H9 (cell line): ENCODE measurements around the gene OGDH. TPM values are rescaled to one million over a fixed set of nuclear protein-coding genes. Genes with fewer than 3 reads are reported as not detected.

Experiments
- DNase-seq: peaks from one replicate; pipeline ENCODE4 v3.0.0-alpha.2; 2017
- H2AFZ ChIP-seq: one replicate; pipeline ENCODE4 v1.6.1; 2013; ENCODE audit warnings: mild to moderate bottlenecking, low read length, control low read depth, moderate library complexity
- H2AK5ac ChIP-seq: 2 replicates; pipeline ENCODE4 v1.6.1; 2013; ENCODE audit warnings: low read length, control low read depth, mixed read lengths; ENCODE audit not compliant: insufficient read length
- H2BK120ac ChIP-seq: one replicate; pipeline ENCODE4 v1.6.1; 2013; ENCODE audit warnings: low read depth, mild to moderate bottlenecking, low read length, control low read depth, inconsistent platforms; ENCODE audit not compliant: poor library complexity, severe bottlenecking
- H2BK12ac ChIP-seq: 2 replicates; pipeline ENCODE4 v1.6.1; 2013; ENCODE audit warnings: low read length, control low read depth, mixed read lengths, low read depth; ENCODE audit not compliant: insufficient read length
- H2BK15ac ChIP-seq: 2 replicates; pipeline ENCODE4 v1.6.1; 2013; ENCODE audit warnings: low read depth, low read length, control low read depth
- H2BK20ac ChIP-seq: one replicate; pipeline ENCODE4 v1.6.1; 2013; ENCODE audit warnings: low read depth, mild to moderate bottlenecking, low read length, control low read depth, inconsistent platforms; ENCODE audit not compliant: poor library complexity, severe bottlenecking
- H2BK5ac ChIP-seq: 2 replicates; pipeline ENCODE4 v1.6.1; 2013; ENCODE audit warnings: low read length, control low read depth, mixed read lengths; ENCODE audit not compliant: insufficient read length
- H3K14ac ChIP-seq: 2 replicates; pipeline ENCODE4 v1.6.1; 2013; ENCODE audit warnings: low read length, control low read depth; ENCODE audit not compliant: insufficient read depth
- H3K18ac ChIP-seq: 2 replicates; pipeline ENCODE4 v1.6.1; 2013; ENCODE audit warnings: low read depth, mild to moderate bottlenecking, mixed read lengths, low read length, control low read depth; ENCODE audit not compliant: insufficient read length
- H3K23ac ChIP-seq: 2 replicates; pipeline ENCODE4 v1.6.1; 2013; ENCODE audit warnings: low read length, control low read depth, mixed read lengths, low read depth; ENCODE audit not compliant: insufficient read length
- H3K23me2 ChIP-seq: 2 replicates; pipeline ENCODE4 v1.6.1; 2013; ENCODE audit warnings: low read depth, mild to moderate bottlenecking, mixed read lengths, low read length, control low read depth; ENCODE audit not compliant: insufficient read length, poor library complexity, severe bottlenecking
- H3K27ac ChIP-seq: 2 replicates; pipeline ENCODE4 v1.5.1; 2013; ENCODE audit warnings: low read length, control low read depth, mixed read lengths, low read depth; ENCODE audit not compliant: insufficient read length
- H3K27me3 ChIP-seq: 2 replicates; pipeline ENCODE4 v1.6.1; 2013; ENCODE audit warnings: low read length, control low read depth, inconsistent platforms; ENCODE audit not compliant: insufficient read depth
- H3K4ac ChIP-seq: 2 replicates; pipeline ENCODE4 v1.6.1; 2013; ENCODE audit warnings: low read depth, mild to moderate bottlenecking, control low read depth, inconsistent platforms, low read length, moderate library complexity
- H3K4me1 ChIP-seq: 2 replicates; pipeline ENCODE4 v1.6.1; 2013; ENCODE audit warnings: low read length, control low read depth, inconsistent platforms; ENCODE audit not compliant: insufficient read depth
- H3K4me2 ChIP-seq: 2 replicates; pipeline ENCODE4 v1.6.1; 2013; ENCODE audit warnings: low read length, control low read depth, mixed read lengths; ENCODE audit not compliant: insufficient read length, insufficient read depth
- H3K56ac ChIP-seq: 2 replicates; pipeline ENCODE4 v1.6.1; 2013; ENCODE audit warnings: low read depth, mild to moderate bottlenecking, mixed read lengths, low read length, control low read depth; ENCODE audit not compliant: insufficient read length
- H3K79me1 ChIP-seq: 2 replicates; pipeline ENCODE4 v1.6.1; 2013; ENCODE audit warnings: low read depth, mild to moderate bottlenecking, moderate library complexity, low read length, control low read depth, inconsistent platforms; ENCODE audit not compliant: insufficient read depth, poor library complexity, severe bottlenecking
- H3K79me2 ChIP-seq: 2 replicates; pipeline ENCODE4 v1.6.1; 2013; ENCODE audit warnings: low read length, control low read depth, inconsistent platforms; ENCODE audit not compliant: insufficient read depth
- H3K9ac ChIP-seq: 2 replicates; pipeline ENCODE4 v1.6.1; 2013; ENCODE audit warnings: low read length, control low read depth, mixed read lengths; ENCODE audit not compliant: insufficient read length; ENCODE audit errors: extremely low read depth
- H3K9me3 ChIP-seq: one replicate; pipeline ENCODE4 v1.6.1; 2013; ENCODE audit warnings: low read depth, low read length, inconsistent platforms; ENCODE audit not compliant: control insufficient read depth
- H3T11ph ChIP-seq: one replicate; pipeline ENCODE4 v1.6.1; 2013; ENCODE audit warnings: mild to moderate bottlenecking, low read length, control low read depth, inconsistent platforms
- H4K20me1 ChIP-seq: one replicate; pipeline ENCODE4 v1.6.1; 2013; ENCODE audit not compliant: control insufficient read depth, insufficient read length, insufficient read depth
- H4K5ac ChIP-seq: 2 replicates; pipeline ENCODE4 v1.6.1; 2013; ENCODE audit warnings: low read depth, mild to moderate bottlenecking, mixed read lengths, low read length, control low read depth; ENCODE audit not compliant: insufficient read length
- H4K8ac ChIP-seq: replicated peaks from 2 replicates; pipeline ENCODE4 v1.6.1; 2013; ENCODE audit warnings: low read length, control low read depth, mixed read lengths, low read depth; ENCODE audit not compliant: insufficient read length
- H4K91ac ChIP-seq: 2 replicates; pipeline ENCODE4 v1.6.1; 2013; ENCODE audit warnings: low read depth, mild to moderate bottlenecking, moderate library complexity, mixed read lengths, low read length, control low read depth; ENCODE audit not compliant: insufficient read length
- H3K27ac Mint-ChIP-seq, 3 experiments: 2 replicates in 2 of 3; 3 replicates in 1 of 3; pipeline ENCODE4 v1.8.0; 2020 to 2021; ENCODE audit warnings: mixed read lengths in 3 of 3, mild to moderate bottlenecking in 1 of 3, moderate library complexity in 1 of 3
- H3K27me3 Mint-ChIP-seq: 2 replicates; pipeline ENCODE4 v1.8.0; 2021; ENCODE audit warnings: low read depth, mild to moderate bottlenecking, moderate library complexity, mixed read lengths
- H3K36me3 Mint-ChIP-seq, 3 experiments: 2 replicates in 2 of 3; 3 replicates in 1 of 3; pipeline ENCODE4 v1.8.0; 2020 to 2021; ENCODE audit warnings: low read depth in 3 of 3, mixed read lengths in 3 of 3; ENCODE audit not compliant: insufficient read depth in 1 of 3
- H3K4me1 Mint-ChIP-seq, 2 experiments: 2 replicates each; pipeline ENCODE4 v1.8.0; 2020; ENCODE audit warnings: mixed read lengths in 2 of 2
- H3K4me3 Mint-ChIP-seq, 2 experiments: 2 replicates in 1 of 2; 3 replicates in 1 of 2; pipeline ENCODE4 v1.8.0; 2020 to 2021; ENCODE audit warnings: mild to moderate bottlenecking in 2 of 2, mixed read lengths in 2 of 2, moderate library complexity in 1 of 2
- H3K9me3 Mint-ChIP-seq, 2 experiments: 2 replicates in 1 of 2; 3 replicates in 1 of 2; pipeline ENCODE4 v1.8.0; 2020; ENCODE audit warnings: mild to moderate bottlenecking in 2 of 2, mixed read lengths in 2 of 2, moderate library complexity in 1 of 2
- WGBS: extraction: QIAGEN DNeasy Blood & Tissue Kit; methylation state at CpG from one replicate; pipeline ENCODE4 v1.1.7; 2013; ENCODE audit warnings: missing lambda C conversion rate, low lambda C conversion rate, mixed read lengths; ENCODE audit not compliant: insufficient read length; ENCODE audit errors: extremely low coverage; 5-methylcytosine and 5-hydroxymethylcytosine counted together
- total RNA-seq: library from RNA; stranded (reverse); gene quantifications from 2 replicates; pipeline ENCODE4 v1.2.1, GENCODE V29; 2021
- TF ChIP-seq, protein P1 (sequence below): fragments of 200-600 bp; sonication (generic); conservative IDR thresholded peaks from 3 replicates; pipeline ENCODE4 v1.8.0; 2021; ENCODE audit warnings: antibody characterized with exemption, mild to moderate bottlenecking

Gene OGDH
- total RNA-seq, 1 experiment from 2014 or later, result 77.3 TPM

DNA sequence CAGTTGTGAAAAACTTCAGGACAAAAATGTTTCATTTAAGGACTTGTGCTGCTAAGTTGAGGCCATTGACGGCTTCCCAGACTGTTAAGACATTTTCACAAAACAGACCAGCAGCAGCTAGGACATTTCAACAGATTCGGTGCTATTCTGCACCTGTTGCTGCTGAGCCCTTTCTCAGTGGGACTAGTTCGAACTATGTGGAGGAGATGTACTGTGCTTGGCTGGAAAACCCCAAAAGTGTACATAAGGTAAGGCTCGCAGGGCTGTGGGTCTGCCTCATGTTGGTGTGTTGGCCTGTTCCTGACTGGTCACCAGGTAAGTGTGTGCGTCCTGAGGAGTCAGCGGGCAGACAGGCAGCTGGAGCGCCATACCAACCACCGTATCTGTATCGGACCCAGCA is 17.9 kb downstream of the OGDH start:
- Histone ChIP-seq H3K9me3 (no peaks in the 10 kb centered on the region), H3K56ac (no peak overlapping the region), H3T11ph (no peak overlapping the region), H3K4me1 (no peaks in the 10 kb centered on the region), H3K23me2 (no peaks in the 10 kb centered on the region), H4K91ac (no peak overlapping the region), H3K79me1 (no peaks in the 10 kb centered on the region), H3K23ac (no peak overlapping the region), H3K4ac (no peak overlapping the region), H4K8ac (no peak overlapping the region), H4K20me1 (no peaks in the 10 kb centered on the region), H3K79me2 (peaks cover 10% of the 10 kb centered on the region; the same call in 1 of the 2 replicates), H2AFZ (no peak overlapping the region), H3K27ac (no peak overlapping the region), H3K14ac (no peak overlapping the region), H2BK15ac (no peak overlapping the region), H3K27me3 (no peaks in the 10 kb centered on the region), H3K18ac (no peak overlapping the region), H2AK5ac (no peak overlapping the region), H2BK20ac (no peak overlapping the region), H2BK5ac (no peak overlapping the region), H3K4me2 (no peak overlapping the region), H2BK12ac (no peak overlapping the region), H3K9ac (no peak overlapping the region), H4K5ac (no peak overlapping the region), H2BK120ac (no peak overlapping the region)
- H3K4me1 Mint-ChIP-seq, result peaks cover 0 to 13% of the 10 kb centered on the region in 2 experiments; a peak in 2 of 4 replicates
- H3K27ac Mint-ChIP-seq, result peak overlapping the region in 1 of 3 experiments; percentile 59; a peak in 1 of 7 replicates
- TF ChIP-seq, protein P1, sequence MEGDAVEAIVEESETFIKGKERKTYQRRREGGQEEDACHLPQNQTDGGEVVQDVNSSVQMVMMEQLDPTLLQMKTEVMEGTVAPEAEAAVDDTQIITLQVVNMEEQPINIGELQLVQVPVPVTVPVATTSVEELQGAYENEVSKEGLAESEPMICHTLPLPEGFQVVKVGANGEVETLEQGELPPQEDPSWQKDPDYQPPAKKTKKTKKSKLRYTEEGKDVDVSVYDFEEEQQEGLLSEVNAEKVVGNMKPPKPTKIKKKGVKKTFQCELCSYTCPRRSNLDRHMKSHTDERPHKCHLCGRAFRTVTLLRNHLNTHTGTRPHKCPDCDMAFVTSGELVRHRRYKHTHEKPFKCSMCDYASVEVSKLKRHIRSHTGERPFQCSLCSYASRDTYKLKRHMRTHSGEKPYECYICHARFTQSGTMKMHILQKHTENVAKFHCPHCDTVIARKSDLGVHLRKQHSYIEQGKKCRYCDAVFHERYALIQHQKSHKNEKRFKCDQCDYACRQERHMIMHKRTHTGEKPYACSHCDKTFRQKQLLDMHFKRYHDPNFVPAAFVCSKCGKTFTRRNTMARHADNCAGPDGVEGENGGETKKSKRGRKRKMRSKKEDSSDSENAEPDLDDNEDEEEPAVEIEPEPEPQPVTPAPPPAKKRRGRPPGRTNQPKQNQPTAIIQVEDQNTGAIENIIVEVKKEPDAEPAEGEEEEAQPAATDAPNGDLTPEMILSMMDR, result no peak
- H3K4me3 Mint-ChIP-seq, result no peak overlapping the region
- H3K9me3 Mint-ChIP-seq, result no peaks in the 10 kb centered on the region
- DNase-seq, result no peak
- no CpG with 5 or more reads among the region's 9 CpGs for WGBS
- H3K36me3 Mint-ChIP-seq, result peaks cover 4 to 26% (median 22%) of the 10 kb centered on the region in 3 experiments; a peak in 6 of 7 replicates
- no peaks in the 10 kb centered on the region; the same call in 1 of the 2 replicates for H3K27me3 Mint-ChIP-seq
